Neural cell (in vitro differentiated cells): ENCODE results near the gene IZUMO1R. TPM values are rescaled to one million over a fixed set of nuclear protein-coding genes. Genes with fewer than 3 reads are reported as not detected.

ENCODE experiments used
- H2AFZ ChIP-seq: fragments of 200-600, 300-800 bp; sonication (generic), shearing (Covaris generic); 2 replicates; pipeline ENCODE4 v1.6.0; 2014; ENCODE audit warnings: low read depth, mild to moderate bottlenecking, antibody characterized with exemption, low read length, moderate library complexity
- H3F3A ChIP-seq: fragments of 200-600 bp; shearing (Covaris generic); 2 replicates; pipeline ENCODE4 v1.6.1; 2016; ENCODE audit warnings: mild to moderate bottlenecking, moderate library complexity, mixed read lengths, antibody characterized with exemption, low read length; ENCODE audit not compliant: insufficient read depth, poor library complexity, severe bottlenecking
- H3K27ac ChIP-seq: fragments of 200-600, 300-800 bp; sonication (generic), shearing (Covaris generic); 2 replicates; pipeline ENCODE4 v1.5.1; 2014; ENCODE audit warnings: mild to moderate bottlenecking, low read length, moderate library complexity
- H3K27me3 ChIP-seq: fragments of 300-800, 200-600 bp; sonication (generic), shearing (Covaris generic); 2 replicates; pipeline ENCODE4 v1.6.0; 2014; ENCODE audit warnings: mild to moderate bottlenecking, low read depth, low read length, moderate library complexity; ENCODE audit not compliant: insufficient read depth
- H3K36me3 ChIP-seq: fragments of 300-800, 200-600 bp; sonication (generic), shearing (Covaris generic); 2 replicates; pipeline ENCODE4 v1.5.1; 2014; ENCODE audit warnings: mild to moderate bottlenecking, antibody characterized with exemption, low read length, moderate library complexity; ENCODE audit not compliant: insufficient read depth
- H3K4me2 ChIP-seq: fragments of 300-800, 200-600 bp; sonication (generic), shearing (Covaris generic); 2 replicates; pipeline ENCODE4 v1.6.0; 2014; ENCODE audit warnings: mild to moderate bottlenecking, low read length
- H3K4me3 ChIP-seq: fragments of 300-800, 200-600 bp; sonication (generic), shearing (Covaris generic); 2 replicates; pipeline ENCODE4 v1.5.1; 2014; ENCODE audit warnings: mild to moderate bottlenecking, low read length, moderate library complexity
- H3K79me2 ChIP-seq: fragments of 200-600 bp; shearing (Covaris generic); replicated peaks from 2 replicates; pipeline ENCODE4 v1.6.0; 2014; ENCODE audit warnings: mild to moderate bottlenecking, low read length, moderate library complexity; ENCODE audit not compliant: insufficient read depth
- H3K9ac ChIP-seq: fragments of 300-800, 200-600 bp; sonication (generic), shearing (Covaris generic); 2 replicates; pipeline ENCODE4 v1.6.1; 2016; ENCODE audit warnings: mild to moderate bottlenecking, low read length, mixed read lengths
- H3K9me2 ChIP-seq: fragments of 200-600 bp; shearing (Covaris generic); 2 replicates; pipeline ENCODE4 v1.6.1; 2016; ENCODE audit warnings: mild to moderate bottlenecking, low read length, mixed read lengths; ENCODE audit not compliant: insufficient read depth
- H3K9me3 ChIP-seq: fragments of 200-600, 300-800 bp; sonication (generic), shearing (Covaris generic); 2 replicates; pipeline ENCODE4 v1.6.1; 2016; ENCODE audit warnings: mild to moderate bottlenecking, mixed run types, low read length, moderate library complexity, mixed read lengths
- H4K20me1 ChIP-seq: fragments of 200-600 bp; shearing (Covaris generic); 2 replicates; pipeline ENCODE4 v1.6.1; 2016; ENCODE audit warnings: mild to moderate bottlenecking, mixed run types; ENCODE audit not compliant: insufficient read depth
- EP300 ChIP-seq: fragments of 450-650 bp; conservative IDR thresholded peaks from 2 replicates; pipeline ENCODE4 v1.6.1; 2014; ENCODE audit warnings: antibody characterized with exemption, mild to moderate bottlenecking, moderate library complexity; ENCODE audit not compliant: poor library complexity, severe bottlenecking
- EZH2 ChIP-seq: fragments of 200-600, 300-800 bp; shearing (Covaris generic), sonication (generic); IDR thresholded peaks from 2 replicates; pipeline ENCODE4 v1.6.1; 2014; ENCODE audit warnings: antibody characterized with exemption, low read length, borderline replicate concordance, mild to moderate bottlenecking; ENCODE audit not compliant: insufficient read depth, poor library complexity, severe bottlenecking
- MXI1 ChIP-seq: fragments of 450-650 bp; conservative IDR thresholded peaks from 2 replicates; pipeline ENCODE4 v1.6.1; 2014; ENCODE audit warnings: antibody characterized with exemption, mild to moderate bottlenecking; ENCODE audit not compliant: poor library complexity, severe bottlenecking
- POLR2AphosphoS5 ChIP-seq: IDR thresholded peaks from 2 replicates; pipeline ENCODE4 v1.6.1; 2012
- RAD21 ChIP-seq: fragments of 450-650 bp; conservative IDR thresholded peaks from 2 replicates; pipeline ENCODE4 v1.6.1; 2014; ENCODE audit warnings: antibody characterized with exemption, mild to moderate bottlenecking, moderate library complexity
- SMC3 ChIP-seq: fragments of 450-650 bp; conservative IDR thresholded peaks from 2 replicates; pipeline ENCODE4 v1.6.1; 2014; ENCODE audit warnings: antibody characterized with exemption, mild to moderate bottlenecking, moderate library complexity; ENCODE audit not compliant: poor library complexity
- TAF1 ChIP-seq: IDR thresholded peaks from 2 replicates; pipeline ENCODE4 v1.6.1; 2012; ENCODE audit warnings: low read depth
- polyA plus RNA-seq: library from polyadenylated mRNA; depleted of rRNA; stranded (reverse); fragments of >200 nt; gene quantifications from 2 replicates; pipeline ENCODE4 v1.2.3, GENCODE V29; 2014
- TF ChIP-seq, protein P1 (sequence below): fragments of 450-650 bp; IDR thresholded peaks from 2 replicates; pipeline ENCODE4 v1.5.1; 2014; ENCODE audit warnings: antibody characterized with exemption, mild to moderate bottlenecking, moderate library complexity; ENCODE audit not compliant: poor library complexity, severe bottlenecking
- TF ChIP-seq, protein P2 (sequence below): IDR thresholded peaks from 2 replicates; pipeline ENCODE4 v1.6.1; 2012; ENCODE audit warnings: borderline replicate concordance

The IZUMO1R gene
- polyA plus RNA-seq, 1 donor from 2014 or later, result not detected

- Histone ChIP-seq H3K9ac (no peak overlapping the region), H3K9me2 (no peaks in the 10 kb centered on the region), H3F3A (no peaks in the 10 kb centered on the region), H3K27ac (no peak overlapping the region), H2AFZ (no peak overlapping the region), H3K4me3 (no peak overlapping the region), H3K27me3 (no peaks in the 10 kb centered on the region), H3K36me3 (no peaks in the 10 kb centered on the region), H3K4me2 (no peak overlapping the region), H4K20me1 (no peaks in the 10 kb centered on the region), H3K79me2 (no peaks in the 10 kb centered on the region), H3K9me3 (no peaks in the 10 kb centered on the region)
- TF ChIP-seq MXI1 (no peak), RAD21 (no peak), POLR2AphosphoS5 (no peak)
Observed at GRCh38 chr11:94295534-94295933, 8.8 kb upstream of the IZUMO1R start.

- Histone ChIP-seq H3K9me2 (no peaks in the 10 kb centered on the region), H3K4me3 (no peak overlapping the region), H3K36me3 (no peaks in the 10 kb centered on the region), H3K4me2 (no peak overlapping the region), H3K27ac (no peak overlapping the region), H4K20me1 (no peaks in the 10 kb centered on the region), H3K79me2 (no peaks in the 10 kb centered on the region), H3F3A (no peaks in the 10 kb centered on the region), H3K27me3 (no peaks in the 10 kb centered on the region), H3K9me3 (no peaks in the 10 kb centered on the region), H2AFZ (no peak overlapping the region), H3K9ac (no peak overlapping the region)
- TF ChIP-seq TAF1 (no peak), RAD21 (no peak), SMC3 (no peak), POLR2AphosphoS5 (no peak), EP300 (no peak), EZH2 (no peak), MXI1 (no peak)
- TF ChIP-seq, protein P1, sequence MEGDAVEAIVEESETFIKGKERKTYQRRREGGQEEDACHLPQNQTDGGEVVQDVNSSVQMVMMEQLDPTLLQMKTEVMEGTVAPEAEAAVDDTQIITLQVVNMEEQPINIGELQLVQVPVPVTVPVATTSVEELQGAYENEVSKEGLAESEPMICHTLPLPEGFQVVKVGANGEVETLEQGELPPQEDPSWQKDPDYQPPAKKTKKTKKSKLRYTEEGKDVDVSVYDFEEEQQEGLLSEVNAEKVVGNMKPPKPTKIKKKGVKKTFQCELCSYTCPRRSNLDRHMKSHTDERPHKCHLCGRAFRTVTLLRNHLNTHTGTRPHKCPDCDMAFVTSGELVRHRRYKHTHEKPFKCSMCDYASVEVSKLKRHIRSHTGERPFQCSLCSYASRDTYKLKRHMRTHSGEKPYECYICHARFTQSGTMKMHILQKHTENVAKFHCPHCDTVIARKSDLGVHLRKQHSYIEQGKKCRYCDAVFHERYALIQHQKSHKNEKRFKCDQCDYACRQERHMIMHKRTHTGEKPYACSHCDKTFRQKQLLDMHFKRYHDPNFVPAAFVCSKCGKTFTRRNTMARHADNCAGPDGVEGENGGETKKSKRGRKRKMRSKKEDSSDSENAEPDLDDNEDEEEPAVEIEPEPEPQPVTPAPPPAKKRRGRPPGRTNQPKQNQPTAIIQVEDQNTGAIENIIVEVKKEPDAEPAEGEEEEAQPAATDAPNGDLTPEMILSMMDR, result no peak
- TF ChIP-seq, protein P2, sequence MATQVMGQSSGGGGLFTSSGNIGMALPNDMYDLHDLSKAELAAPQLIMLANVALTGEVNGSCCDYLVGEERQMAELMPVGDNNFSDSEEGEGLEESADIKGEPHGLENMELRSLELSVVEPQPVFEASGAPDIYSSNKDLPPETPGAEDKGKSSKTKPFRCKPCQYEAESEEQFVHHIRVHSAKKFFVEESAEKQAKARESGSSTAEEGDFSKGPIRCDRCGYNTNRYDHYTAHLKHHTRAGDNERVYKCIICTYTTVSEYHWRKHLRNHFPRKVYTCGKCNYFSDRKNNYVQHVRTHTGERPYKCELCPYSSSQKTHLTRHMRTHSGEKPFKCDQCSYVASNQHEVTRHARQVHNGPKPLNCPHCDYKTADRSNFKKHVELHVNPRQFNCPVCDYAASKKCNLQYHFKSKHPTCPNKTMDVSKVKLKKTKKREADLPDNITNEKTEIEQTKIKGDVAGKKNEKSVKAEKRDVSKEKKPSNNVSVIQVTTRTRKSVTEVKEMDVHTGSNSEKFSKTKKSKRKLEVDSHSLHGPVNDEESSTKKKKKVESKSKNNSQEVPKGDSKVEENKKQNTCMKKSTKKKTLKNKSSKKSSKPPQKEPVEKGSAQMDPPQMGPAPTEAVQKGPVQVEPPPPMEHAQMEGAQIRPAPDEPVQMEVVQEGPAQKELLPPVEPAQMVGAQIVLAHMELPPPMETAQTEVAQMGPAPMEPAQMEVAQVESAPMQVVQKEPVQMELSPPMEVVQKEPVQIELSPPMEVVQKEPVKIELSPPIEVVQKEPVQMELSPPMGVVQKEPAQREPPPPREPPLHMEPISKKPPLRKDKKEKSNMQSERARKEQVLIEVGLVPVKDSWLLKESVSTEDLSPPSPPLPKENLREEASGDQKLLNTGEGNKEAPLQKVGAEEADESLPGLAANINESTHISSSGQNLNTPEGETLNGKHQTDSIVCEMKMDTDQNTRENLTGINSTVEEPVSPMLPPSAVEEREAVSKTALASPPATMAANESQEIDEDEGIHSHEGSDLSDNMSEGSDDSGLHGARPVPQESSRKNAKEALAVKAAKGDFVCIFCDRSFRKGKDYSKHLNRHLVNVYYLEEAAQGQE, result no peak
Observed at GRCh38 chr11:94297985-94298576, 6.3 kb upstream of the IZUMO1R start.

DNA sequence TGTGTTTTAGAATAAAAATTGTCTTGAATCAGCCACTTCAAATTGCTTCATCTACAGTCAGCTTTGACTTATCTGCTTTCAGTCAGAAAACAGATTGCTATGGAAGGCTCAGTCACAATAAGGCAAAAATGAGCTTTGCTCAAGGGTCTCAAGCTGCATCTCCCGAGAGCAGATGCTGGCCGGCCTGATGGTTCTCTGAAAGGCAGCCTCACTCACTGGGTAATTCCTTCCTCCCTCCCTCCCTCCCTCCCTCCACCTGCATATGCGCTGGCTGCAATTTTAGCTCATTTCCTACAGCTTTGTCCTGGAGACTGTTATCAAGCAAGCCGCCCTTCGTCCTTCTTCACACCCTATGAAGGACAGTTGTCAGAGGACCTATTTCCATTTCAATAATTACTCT, 1.6 kb upstream of the IZUMO1R start:
- Histone ChIP-seq H3K27ac (peak overlapping the region; percentile 70), H3K27me3 (no peaks in the 10 kb centered on the region), H3K4me2 (peak overlapping the region; percentile 53), H3K9ac (peak overlapping the region; percentile 20), H2AFZ (peak overlapping the region; percentile 63), H3K79me2 (no peaks in the 10 kb centered on the region), H3K9me2 (no peaks in the 10 kb centered on the region), H3K36me3 (no peaks in the 10 kb centered on the region), H3K9me3 (no peaks in the 10 kb centered on the region), H3K4me3 (peak overlapping the region; percentile 31), H3F3A (no peaks in the 10 kb centered on the region), H4K20me1 (no peaks in the 10 kb centered on the region)
- TF ChIP-seq POLR2AphosphoS5 (peak; percentile 11), MXI1 (no peak), EP300 (no peak)
